ENCODE results near the gene PID1. TPM values are rescaled to one million over a fixed set of nuclear protein-coding genes. Genes with fewer than 3 reads are reported as not detected.

Gene PID1
- total and polyA plus RNA-seq, 11 donors = 2.1 to 17.7 (median 7.1) TPM

DNA sequence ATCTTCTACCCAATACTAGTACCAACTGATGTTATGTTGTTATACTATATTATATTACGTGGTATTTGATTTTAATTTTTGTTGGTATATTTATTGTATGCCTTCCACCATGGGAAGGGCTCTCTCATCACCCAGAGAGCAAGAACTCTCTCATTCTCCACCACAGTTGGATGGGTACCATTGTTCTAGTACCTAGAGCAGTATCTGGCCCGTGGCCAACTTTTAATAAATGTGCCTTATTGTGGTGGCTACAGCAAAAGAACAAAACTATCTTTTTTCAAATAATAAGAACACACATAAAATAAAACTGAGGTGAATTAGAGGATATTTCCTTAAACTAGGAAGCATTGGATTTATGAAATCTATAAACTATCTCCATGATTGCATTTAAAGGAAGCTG lies 71.8 kb downstream of the PID1 start:
- H3K27me3 ChIP-seq = no peaks in the 10 kb centered on the region
- no peak overlapping the region for H3K4me3 ChIP-seq
- intact Hi-C loops (cut with DNase I) = no loop called here
- no peaks in the 10 kb centered on the region for H3K4me1 ChIP-seq
- DNase-seq (no peak), ATAC-seq (no peak)
- 64 to 74% (median 69%) methylated on average over 2 of the region's 2 CpGs for WGBS, 4 donors
- no peaks in the 10 kb centered on the region for H3K36me3 ChIP-seq
- H3K9me3 ChIP-seq = peaks cover 0 to 4% (median 0%) of the 10 kb centered on the region in 12 donors
- H3K27ac ChIP-seq = no peak overlapping the region
- TF ChIP-seq POLR2A (IDR thresholded peaks at IDR 0.05) = no peak
- TF ChIP-seq, protein P1, sequence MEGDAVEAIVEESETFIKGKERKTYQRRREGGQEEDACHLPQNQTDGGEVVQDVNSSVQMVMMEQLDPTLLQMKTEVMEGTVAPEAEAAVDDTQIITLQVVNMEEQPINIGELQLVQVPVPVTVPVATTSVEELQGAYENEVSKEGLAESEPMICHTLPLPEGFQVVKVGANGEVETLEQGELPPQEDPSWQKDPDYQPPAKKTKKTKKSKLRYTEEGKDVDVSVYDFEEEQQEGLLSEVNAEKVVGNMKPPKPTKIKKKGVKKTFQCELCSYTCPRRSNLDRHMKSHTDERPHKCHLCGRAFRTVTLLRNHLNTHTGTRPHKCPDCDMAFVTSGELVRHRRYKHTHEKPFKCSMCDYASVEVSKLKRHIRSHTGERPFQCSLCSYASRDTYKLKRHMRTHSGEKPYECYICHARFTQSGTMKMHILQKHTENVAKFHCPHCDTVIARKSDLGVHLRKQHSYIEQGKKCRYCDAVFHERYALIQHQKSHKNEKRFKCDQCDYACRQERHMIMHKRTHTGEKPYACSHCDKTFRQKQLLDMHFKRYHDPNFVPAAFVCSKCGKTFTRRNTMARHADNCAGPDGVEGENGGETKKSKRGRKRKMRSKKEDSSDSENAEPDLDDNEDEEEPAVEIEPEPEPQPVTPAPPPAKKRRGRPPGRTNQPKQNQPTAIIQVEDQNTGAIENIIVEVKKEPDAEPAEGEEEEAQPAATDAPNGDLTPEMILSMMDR (IDR thresholded peaks at IDR 0.05) = no peak

DNA sequence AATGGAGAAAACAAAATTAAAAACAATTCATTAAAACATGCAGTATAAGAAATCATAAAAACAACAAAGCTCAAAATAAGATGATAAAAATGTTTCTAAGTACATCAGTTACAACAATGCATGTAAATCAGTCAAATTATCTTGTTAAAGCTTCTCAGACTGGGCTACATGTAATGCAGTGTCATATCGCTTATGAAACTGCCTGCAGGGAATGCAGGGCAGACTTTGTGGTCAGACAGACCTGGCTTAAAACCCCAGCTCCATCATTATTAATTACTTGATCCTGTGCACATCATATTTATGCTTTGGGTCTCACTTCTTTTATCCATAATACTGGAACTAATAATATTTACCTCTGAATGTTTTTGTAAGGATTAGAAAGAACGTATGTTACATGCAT lies 74.6 kb downstream of the PID1 start:
- Histone ChIP-seq H3K4me1 (no peaks in the 10 kb centered on the region), H3K27me3 (no peaks in the 10 kb centered on the region), H3K4me3 (no peak overlapping the region), H3K9me3 (peaks cover 0 to 4% (median 0%) of the 10 kb centered on the region in 12 donors), H3K36me3 (no peaks in the 10 kb centered on the region), H3K27ac (no peak overlapping the region)
- intact Hi-C loops (cut with DNase I) = no loop called here
- 65 to 78% (median 75%) methylated on average over 2 of the region's 2 CpGs for WGBS, 4 donors
- TF ChIP-seq POLR2A (IDR thresholded peaks at IDR 0.05) = no peak
- TF ChIP-seq, protein P1 (IDR thresholded peaks at IDR 0.05) = no peak
- DNase-seq (no peak), ATAC-seq (no peak)

- no peaks in the 10 kb centered on the region for H3K4me1 ChIP-seq
- intact Hi-C loops (cut with DNase I) = no loop called here
- WGBS, 4 donors = 86 to 92% (median 90%) methylated on average over 1 of the region's 1 CpG
Observed at GRCh38 chr2:229195346-229195947, 75.6 kb downstream of the PID1 start.

GRCh38 chr2:229193281-229193680 lies 77.8 kb downstream of the PID1 start:
- TF ChIP-seq POLR2A (IDR thresholded peaks at IDR 0.05) = no peak
- TF ChIP-seq, protein P1 (IDR thresholded peaks at IDR 0.05) = no peak
- 67 to 83% (median 79%) methylated on average over 3 of the region's 3 CpGs for WGBS, 4 donors
- intact Hi-C loops (cut with DNase I) = no loop called here
- Histone ChIP-seq H3K27ac (no peak overlapping the region), H3K4me3 (no peak overlapping the region), H3K4me1 (no peaks in the 10 kb centered on the region), H3K27me3 (no peaks in the 10 kb centered on the region), H3K36me3 (no peaks in the 10 kb centered on the region), H3K9me3 (peaks cover 0 to 4% (median 0%) of the 10 kb centered on the region in 12 donors)
- DNase-seq (no peak), ATAC-seq (no peak)

More at GRCh38 chr2:229195346-229195947, 75.6 kb downstream of the PID1 start:
- Histone ChIP-seq H3K27me3 (no peaks in the 10 kb centered on the region), H3K9me3 (peaks cover 0 to 4% (median 0%) of the 10 kb centered on the region in 12 donors), H3K27ac (no peak overlapping the region), H3K36me3 (no peaks in the 10 kb centered on the region), H3K4me3 (no peak overlapping the region)
- no peak for DNase-seq
- ATAC-seq = no peak
- no peak for TF ChIP-seq POLR2A (IDR thresholded peaks at IDR 0.05)
- TF ChIP-seq, protein P1 (IDR thresholded peaks at IDR 0.05) = no peak
